ENCODE data around the gene NRIP3. TPM values are rescaled to one million over a fixed set of nuclear protein-coding genes. Genes with fewer than 3 reads are reported as not detected.

The NRIP3 gene
- total RNA-seq, 4 donors from 2014 or later = 0.23 to 2.7 (median 0.89) TPM

- WGBS = 60% methylated on average over 3 of the region's 3 CpGs
- Histone ChIP-seq H3K27ac (no peak overlapping the region), H3K27me3 (peaks cover under 1% of the 10 kb centered on the region), H3K9me3 (no peaks in the 10 kb centered on the region), H3K4me1 (peaks cover 17% of the 10 kb centered on the region), H3K4me3 (no peak overlapping the region), H3K36me3 (no peaks in the 10 kb centered on the region)
- TF ChIP-seq POLR2AphosphoS5 (IDR thresholded peaks at IDR 0.05) (no peak), CTCF (IDR thresholded peaks at IDR 0.05) (no peak), POLR2A (IDR thresholded peaks at IDR 0.05) (no peak), EP300 (IDR thresholded peaks at IDR 0.05) (no peak)
- no peak for DNase-seq (ENCODE audit: low spot score in 2 of 2)
Observed at GRCh38 chr11:9008011-9008550, 4.3 kb upstream of the NRIP3 start.

- WGBS = 75% methylated on average over 4 of the region's 4 CpGs
- Histone ChIP-seq H3K27me3 (peaks cover 11% of the 10 kb centered on the region), H3K36me3 (no peaks in the 10 kb centered on the region), H3K9me3 (no peaks in the 10 kb centered on the region), H3K4me3 (no peak overlapping the region), H3K27ac (no peak overlapping the region), H3K4me1 (peaks cover 23% of the 10 kb centered on the region)
- DNase-seq (ENCODE audit: low spot score in 2 of 2) = no peak
- TF ChIP-seq POLR2AphosphoS5 (IDR thresholded peaks at IDR 0.05) (no peak), POLR2A (IDR thresholded peaks at IDR 0.05) (no peak), CTCF (IDR thresholded peaks at IDR 0.05) (no peak), EP300 (IDR thresholded peaks at IDR 0.05) (no peak)
Observed at GRCh38 chr11:9005087-9005486, 1.3 kb upstream of the NRIP3 start.

- Histone ChIP-seq H3K9me3 (no peaks in the 10 kb centered on the region), H3K4me3 (peak overlapping the region; percentile 50), H3K4me1 (peaks cover 23% of the 10 kb centered on the region), H3K27ac (no peak overlapping the region), H3K36me3 (no peaks in the 10 kb centered on the region), H3K27me3 (peaks cover 11% of the 10 kb centered on the region)
- no peak for TF ChIP-seq CTCF (IDR thresholded peaks at IDR 0.05)
- no peak for TF ChIP-seq EP300 (IDR thresholded peaks at IDR 0.05)
- no peak for TF ChIP-seq POLR2A (IDR thresholded peaks at IDR 0.05)
- TF ChIP-seq POLR2AphosphoS5 (IDR thresholded peaks at IDR 0.05) = no peak
- WGBS = 39% methylated on average over 5 of the region's 69 CpGs
- peak; percentile 73 to 81 for DNase-seq (ENCODE audit: low spot score in 2 of 2)
Observed at GRCh38 chr11:9004183-9004926, 554 bp upstream of the NRIP3 start.

- no peaks in the 10 kb centered on the region for H3K9me3 ChIP-seq
- H3K4me1 ChIP-seq = peaks cover 23% of the 10 kb centered on the region
- TF ChIP-seq POLR2A (IDR thresholded peaks at IDR 0.05) = no peak
- no peak for TF ChIP-seq CTCF (IDR thresholded peaks at IDR 0.05)
- no peak for TF ChIP-seq EP300 (IDR thresholded peaks at IDR 0.05)
- no peak for TF ChIP-seq POLR2AphosphoS5 (IDR thresholded peaks at IDR 0.05)
- peaks cover 11% of the 10 kb centered on the region for H3K27me3 ChIP-seq
- 14% methylated on average over 8 of the region's 8 CpGs for WGBS
- no peak for DNase-seq (ENCODE audit: low spot score in 2 of 2)
- no peaks in the 10 kb centered on the region for H3K36me3 ChIP-seq
- H3K4me3 ChIP-seq = peak overlapping the region; percentile 50
- no peak overlapping the region for H3K27ac ChIP-seq
Observed at GRCh38 chr11:9002920-9003572, 755 bp downstream of the NRIP3 start.

GRCh38 chr11:9001736-9002135 lies 2.1 kb downstream of the NRIP3 start:
- no peak overlapping the region for H3K27ac ChIP-seq
- TF ChIP-seq CTCF (IDR thresholded peaks at IDR 0.05) (no peak), POLR2AphosphoS5 (IDR thresholded peaks at IDR 0.05) (no peak), POLR2A (IDR thresholded peaks at IDR 0.05) (no peak), EP300 (IDR thresholded peaks at IDR 0.05) (no peak)
- peaks cover 23% of the 10 kb centered on the region for H3K4me1 ChIP-seq
- peaks cover 11% of the 10 kb centered on the region for H3K27me3 ChIP-seq
- H3K9me3 ChIP-seq = no peaks in the 10 kb centered on the region
- H3K36me3 ChIP-seq = no peaks in the 10 kb centered on the region
- H3K4me3 ChIP-seq = no peak overlapping the region
- WGBS = 77% methylated on average over 6 of the region's 6 CpGs
- DNase-seq (ENCODE audit: low spot score in 2 of 2) = no peak
